ENCODE measurements around the gene ARMH3.

DNA sequence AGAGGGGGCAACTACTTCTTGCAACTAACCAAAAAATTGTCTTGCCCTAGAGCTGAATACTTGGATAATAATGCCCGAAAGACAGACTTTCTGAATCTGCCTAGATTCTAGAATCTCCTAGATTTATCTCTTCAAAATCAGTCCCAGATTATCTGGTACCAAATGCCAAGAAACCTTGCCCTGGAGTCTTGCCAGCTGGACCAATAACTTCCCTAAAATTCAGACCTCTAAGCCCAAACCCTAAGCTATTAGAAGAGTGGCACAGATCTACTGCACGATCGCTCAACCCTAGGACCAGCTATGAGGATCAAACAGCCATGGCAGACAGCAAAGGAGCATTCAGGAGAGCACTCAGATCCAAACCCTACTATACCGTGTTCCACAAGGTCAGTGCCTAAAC, 45.0 kb downstream of the ARMH3 start:
- TF ChIP-seq POLR2A (IDR thresholded peaks at IDR 0.05; ENCODE audit: low read depth, low read length) (no peak), POLR2AphosphoS5 (IDR thresholded peaks at IDR 0.05; ENCODE audit: low read depth, low read length) (no peak)

All from GM12892 (cell line).